WTC11 (cell line): ENCODE results near the gene PPA2. TPM values are rescaled to one million over a fixed set of nuclear protein-coding genes. Genes with fewer than 3 reads are reported as not detected.

Experiments used
- ATF2 ChIP-seq: sonication (generic); formaldehyde crosslinking; IDR thresholded peaks from 2 replicates; pipeline ENCODE4 v1.8.1; 2022; ENCODE audit warnings: low read depth, missing genetic modification reagents, borderline replicate concordance
- ATF3 ChIP-seq: sonication (generic); formaldehyde crosslinking; conservative IDR thresholded peaks from 2 replicates; pipeline ENCODE4 v1.8.1; 2022; ENCODE audit warnings: mild to moderate bottlenecking, missing genetic modification reagents
- ATF6 ChIP-seq: sonication (generic); formaldehyde crosslinking; IDR thresholded peaks from 2 replicates; pipeline ENCODE4 v1.8.1; 2023; ENCODE audit warnings: mild to moderate bottlenecking, missing genetic modification reagents
- E2F5 ChIP-seq: sonication (generic); formaldehyde crosslinking; IDR thresholded peaks from 2 replicates; pipeline ENCODE4 v1.8.1; 2022; ENCODE audit warnings: mild to moderate bottlenecking, moderate library complexity, missing genetic modification reagents
- ELF4 ChIP-seq: sonication (generic); formaldehyde crosslinking; IDR thresholded peaks from 2 replicates; pipeline ENCODE4 v1.8.1; 2022; ENCODE audit warnings: low read depth, mild to moderate bottlenecking, moderate library complexity, missing genetic modification reagents
- EMX1 ChIP-seq: fragments of 250-450 bp; sonication (Bioruptor Pico); IDR thresholded peaks from 2 replicates; pipeline ENCODE4 v1.8.0; 2021; ENCODE audit warnings: mild to moderate bottlenecking
- ETV6 ChIP-seq: sonication (generic); formaldehyde crosslinking; IDR thresholded peaks from 2 replicates; pipeline ENCODE4 v1.8.1; 2022; ENCODE audit warnings: mild to moderate bottlenecking, missing genetic modification reagents
- FOXP4 ChIP-seq: sonication (generic); formaldehyde crosslinking; IDR thresholded peaks from 2 replicates; pipeline ENCODE4 v1.8.0; 2022; ENCODE audit warnings: mild to moderate bottlenecking, missing genetic modification reagents
- IRF2 ChIP-seq: sonication (generic); formaldehyde crosslinking; IDR thresholded peaks from 2 replicates; pipeline ENCODE4 v1.8.0; 2022; ENCODE audit warnings: low read depth, missing genetic modification reagents, borderline replicate concordance
- JAZF1 ChIP-seq: fragments of 250-450 bp; sonication (Bioruptor Pico); IDR thresholded peaks from 2 replicates; pipeline ENCODE4 v1.9.0; 2021; ENCODE audit warnings: moderate library complexity, mild to moderate bottlenecking, inconsistent platforms
- KAT7 ChIP-seq: sonication (generic); formaldehyde crosslinking; IDR thresholded peaks from 2 replicates; pipeline ENCODE4 v1.8.1; 2023; ENCODE audit warnings: missing genetic modification reagents, mild to moderate bottlenecking, borderline replicate concordance
- MYBL2 ChIP-seq: sonication (generic); formaldehyde crosslinking; IDR thresholded peaks from 2 replicates; pipeline ENCODE4 v1.8.1; 2023; ENCODE audit warnings: mild to moderate bottlenecking, moderate library complexity, missing genetic modification reagents
- STAT6 ChIP-seq: sonication (generic); formaldehyde crosslinking; conservative IDR thresholded peaks from 2 replicates; pipeline ENCODE4 v1.8.1; 2023; ENCODE audit warnings: mild to moderate bottlenecking, low read depth, missing genetic modification reagents, moderate library complexity
- TEAD4 ChIP-seq: sonication (generic); formaldehyde crosslinking; IDR thresholded peaks from 2 replicates; pipeline ENCODE4 v1.8.0; 2022; ENCODE audit warnings: mild to moderate bottlenecking, missing genetic modification reagents
- TP53 ChIP-seq: sonication (generic); formaldehyde crosslinking; IDR thresholded peaks from 2 replicates; pipeline ENCODE4 v1.8.1; 2023; ENCODE audit warnings: mild to moderate bottlenecking, missing genetic modification reagents
- ZBTB43 ChIP-seq: sonication (generic); formaldehyde crosslinking; IDR thresholded peaks from 2 replicates; pipeline ENCODE4 v1.8.1; 2023; ENCODE audit warnings: mild to moderate bottlenecking, missing genetic modification reagents
- ZNF263 ChIP-seq: sonication (generic); formaldehyde crosslinking; IDR thresholded peaks from 2 replicates; pipeline ENCODE4 v1.8.1; 2022; ENCODE audit warnings: low read depth, mild to moderate bottlenecking, moderate library complexity, missing genetic modification reagents
- ZNF281 ChIP-seq: sonication (generic); formaldehyde crosslinking; IDR thresholded peaks from 2 replicates; pipeline ENCODE4 v1.8.0; 2023; ENCODE audit warnings: mild to moderate bottlenecking, missing genetic modification reagents
- ZNF425 ChIP-seq: fragments of 250-450 bp; sonication (Bioruptor Pico); conservative IDR thresholded peaks from 2 replicates; pipeline ENCODE4 v1.9.0; 2021; ENCODE audit warnings: mild to moderate bottlenecking
- total RNA-seq: library from RNA; stranded (reverse); gene quantifications from 3 replicates; pipeline ENCODE4 v1.2.3, GENCODE V29; 2021

Gene PPA2
- total RNA-seq, 1 experiment from 2014 or later = 50.8 TPM

GRCh38 chr4:105474099-105474518 lies 247 bp upstream of the PPA2 start (continued):
- no peak for TF ChIP-seq ZNF263 (CRISPR knock-in tag)
- no peak for TF ChIP-seq ATF2 (CRISPR knock-in tag)
- no peak for TF ChIP-seq FOXP4 (CRISPR knock-in tag)
- TF ChIP-seq ELF4 (CRISPR knock-in tag) = no peak
- TF ChIP-seq ZNF281 (CRISPR knock-in tag) = no peak
- TF ChIP-seq IRF2 (CRISPR knock-in tag) = no peak
- TF ChIP-seq TP53 (CRISPR knock-in tag) = no peak
- TF ChIP-seq MYBL2 = no peak
- 0 out of 2 replicates have a peak, but pooled peaks have one; percentile 14 for TF ChIP-seq EMX1 (CRISPR knock-in tag)
- TF ChIP-seq ETV6 (CRISPR knock-in tag) = no peak
- TF ChIP-seq STAT6 = no peak
- TF ChIP-seq TEAD4 (CRISPR knock-in tag) = no peak
- TF ChIP-seq JAZF1 (CRISPR knock-in tag) = no peak
- no peak for TF ChIP-seq ATF6 (CRISPR knock-in tag)
- TF ChIP-seq KAT7 (CRISPR knock-in tag) = no peak
- peak; percentile 76; the same call in 1 of the 2 replicates for TF ChIP-seq E2F5
- TF ChIP-seq ZNF425 (CRISPR knock-in tag) = no peak
- no peak for TF ChIP-seq ATF3 (CRISPR knock-in tag)
- 0 out of 2 replicates have a peak, but pooled peaks have one; percentile 54 for TF ChIP-seq ZBTB43 (CRISPR knock-in tag)
